NAMALWA (cell line): ENCODE data around the gene CCDC40.

Experiments used
- DNase-seq: peaks from one replicate; pipeline ENCODE4 v3.0.0-alpha.2; 2015; ENCODE audit warnings: low spot score

CCDC40 gene

GRCh38 chr17:80141463-80142165, 105.2 kb downstream of the CCDC40 start:
- no peak for DNase-seq

- no peak for DNase-seq
These were observed 106.5 kb downstream of the CCDC40 start for GRCh38 chr17:80142929-80143328.

GRCh38 chr17:80145076-80146075, 108.9 kb downstream of the CCDC40 start:
- DNase-seq: no peak

GRCh38 chr17:80146121-80147034, 109.9 kb downstream of the CCDC40 start:
- peak; percentile 50 for DNase-seq

- DNase-seq: peak; percentile 99
These were observed 110.8 kb downstream of the CCDC40 start, which contains the start of gene EIF4A3 for GRCh38 chr17:80147035-80147822. Gene EIF4A3, minus strand, starts transcription at chr17:80147128. Its CDS starts 167 bp downstream, at chr17:80146961.
